Mesenchymal stem cell (in vitro differentiated cells and primary cell): ENCODE results near the gene AKR1C2.
"Not testable (repeated sequence)": the region's sequence is repeated elsewhere in the genome, so short reads cannot be mapped to it uniquely, and the experiment has no call there.

Experiments used
- DNase-seq: peaks from one replicate; pipeline ENCODE4 v3.0.0-alpha.2; 2013
- H2AFZ ChIP-seq: one replicate; pipeline ENCODE4 v1.6.1; 2013; ENCODE audit warnings: low read depth, mild to moderate bottlenecking, control low read depth, inconsistent platforms, low read length, moderate library complexity
- H2AK5ac ChIP-seq: 2 replicates; pipeline ENCODE4 v1.6.1; 2013; ENCODE audit warnings: low read length, moderate library complexity, mild to moderate bottlenecking, inconsistent platforms; ENCODE audit not compliant: severe bottlenecking
- H2BK120ac ChIP-seq: one replicate; pipeline ENCODE4 v1.6.1; 2013; ENCODE audit warnings: low read depth, mild to moderate bottlenecking, inconsistent platforms, low read length, moderate library complexity
- H2BK12ac ChIP-seq, 2 experiments: one replicate each; pipeline ENCODE4 v1.6.1; 2013; ENCODE audit warnings: inconsistent platforms in 2 of 2, low read length in 2 of 2, mild to moderate bottlenecking in 2 of 2, moderate library complexity in 2 of 2, control low read depth in 1 of 2
- H2BK15ac ChIP-seq: one replicate; pipeline ENCODE4 v1.6.1; 2013; ENCODE audit warnings: mild to moderate bottlenecking, low read depth, inconsistent platforms; ENCODE audit not compliant: poor library complexity, severe bottlenecking
- H2BK5ac ChIP-seq: 2 replicates; pipeline ENCODE4 v1.6.1; 2013; ENCODE audit warnings: low read depth, mild to moderate bottlenecking, low read length, control low read depth, inconsistent platforms; ENCODE audit not compliant: poor library complexity, severe bottlenecking
- H3K14ac ChIP-seq, 2 experiments: one replicate each; pipeline ENCODE4 v1.6.1; 2013; ENCODE audit warnings: inconsistent platforms in 2 of 2, low read length in 2 of 2, control low read depth in 1 of 2, mild to moderate bottlenecking in 1 of 2, moderate library complexity in 1 of 2
- H3K18ac ChIP-seq, 2 experiments: one replicate each; pipeline ENCODE4 v1.6.1; 2013; ENCODE audit warnings: inconsistent platforms in 2 of 2, low read length in 2 of 2, control low read depth in 1 of 2, low read depth in 1 of 2, mild to moderate bottlenecking in 1 of 2
- H3K23ac ChIP-seq, 2 experiments: one replicate each; pipeline ENCODE4 v1.6.1; 2013; ENCODE audit warnings: inconsistent platforms in 2 of 2, low read length in 2 of 2, mild to moderate bottlenecking in 2 of 2, moderate library complexity in 2 of 2, control low read depth in 1 of 2
- H3K27ac ChIP-seq: 2 replicates; pipeline ENCODE4 v1.5.1; 2013; ENCODE audit warnings: mild to moderate bottlenecking, moderate library complexity, low read length, control low read depth, inconsistent platforms; ENCODE audit not compliant: poor library complexity, severe bottlenecking
- H3K27me3 ChIP-seq, 2 experiments: 2 replicates each; pipeline versions ENCODE4 v1.6.1 to v1.7.0; 2013; ENCODE audit warnings: low read length in 2 of 2, mild to moderate bottlenecking in 2 of 2, moderate library complexity in 2 of 2, control low read depth in 1 of 2, inconsistent platforms in 1 of 2; ENCODE audit not compliant: control insufficient read depth in 1 of 2, insufficient read depth in 1 of 2
- H3K36me3 ChIP-seq, 2 experiments: 2 replicates each; pipeline versions ENCODE4 v1.6.1 to v1.7.0; 2013; ENCODE audit warnings: low read length in 2 of 2, control low read depth in 1 of 2, inconsistent platforms in 1 of 2, low read depth in 1 of 2, mild to moderate bottlenecking in 1 of 2; ENCODE audit not compliant: insufficient read depth in 2 of 2, control insufficient read depth in 1 of 2
- H3K4ac ChIP-seq, 2 experiments: one replicate each; pipeline ENCODE4 v1.6.1; 2013; ENCODE audit warnings: inconsistent platforms in 2 of 2, low read length in 2 of 2, mild to moderate bottlenecking in 2 of 2, moderate library complexity in 2 of 2, control low read depth in 1 of 2, low read depth in 1 of 2
- H3K4me1 ChIP-seq: 2 replicates; pipeline ENCODE4 v1.6.1; 2013; ENCODE audit warnings: low read depth, low read length, control low read depth; ENCODE audit not compliant: control insufficient read depth, insufficient read depth
- H3K4me2 ChIP-seq: 2 replicates; pipeline ENCODE4 v1.6.1; 2013; ENCODE audit warnings: low read length, mild to moderate bottlenecking, inconsistent platforms; ENCODE audit not compliant: poor library complexity, severe bottlenecking
- H3K4me3 ChIP-seq, 2 experiments: 2 replicates each; pipeline versions ENCODE4 v1.5.1 to v1.7.0; 2013; ENCODE audit warnings: low read length in 2 of 2, mild to moderate bottlenecking in 2 of 2, control low read depth in 1 of 2, low read depth in 1 of 2; ENCODE audit not compliant: insufficient read depth in 1 of 2
- H3K79me1 ChIP-seq: replicated peaks from 2 replicates; pipeline ENCODE4 v1.6.1; 2013; ENCODE audit warnings: mild to moderate bottlenecking, control low read depth, low read length, inconsistent platforms; ENCODE audit not compliant: poor library complexity, severe bottlenecking
- H3K9ac ChIP-seq: 2 replicates; pipeline ENCODE4 v1.7.0; 2013; ENCODE audit warnings: mild to moderate bottlenecking, low read length, moderate library complexity
- H3K9me3 ChIP-seq: 2 replicates; pipeline ENCODE4 v1.7.0; 2013; ENCODE audit warnings: mild to moderate bottlenecking, low read length; ENCODE audit not compliant: control insufficient read depth
- H4K8ac ChIP-seq: one replicate; pipeline ENCODE4 v1.6.1; 2013; ENCODE audit warnings: inconsistent platforms, mild to moderate bottlenecking, low read length, moderate library complexity
- H4K91ac ChIP-seq: one replicate; pipeline ENCODE4 v1.6.1; 2013; ENCODE audit warnings: mild to moderate bottlenecking, low read length, inconsistent platforms
- WGBS: methylation state at CpG from one replicate; pipeline ENCODE4 v1.1.7; 2013; ENCODE audit warnings: mixed read lengths; 5-methylcytosine and 5-hydroxymethylcytosine counted together

Gene AKR1C2

DNA sequence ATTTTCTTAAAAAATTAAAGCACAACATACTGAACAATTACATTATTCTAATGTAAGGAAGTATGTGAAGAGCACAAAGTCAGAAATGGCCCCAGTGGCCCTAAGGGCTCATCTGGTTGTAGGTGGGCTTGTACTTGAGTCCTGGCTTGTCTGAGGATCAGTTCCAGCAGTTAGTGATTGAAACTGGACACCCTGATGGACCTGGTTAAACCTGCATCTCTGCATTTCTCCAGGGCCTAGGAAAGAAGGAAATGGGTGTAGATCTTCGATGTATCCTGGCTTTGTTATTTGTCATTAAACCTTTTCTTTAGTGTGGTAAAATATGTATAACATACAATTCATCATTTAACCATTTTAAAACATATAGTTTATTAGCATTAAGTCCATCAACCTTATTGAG lies 9.7 kb upstream of the AKR1C2 start:
- H3K27me3 ChIP-seq, result no peaks in the 10 kb centered on the region
- no peak overlapping the region for H2AFZ ChIP-seq
- no peaks in the 10 kb centered on the region for H3K4me1 ChIP-seq
- no peak overlapping the region for H3K27ac ChIP-seq
- WGBS, result no CpG with 5 or more reads among the region's 1 CpG
- DNase-seq, result no peak
- no peak overlapping the region for H2BK120ac ChIP-seq
- H4K91ac ChIP-seq, result no peak overlapping the region
- H2BK5ac ChIP-seq, result no peak overlapping the region
- no peak overlapping the region for H2BK15ac ChIP-seq
- H3K23ac ChIP-seq, result no peak overlapping the region
- H3K9me3 ChIP-seq, result no peaks in the 10 kb centered on the region
- no peak overlapping the region for H3K4ac ChIP-seq
- no peak overlapping the region for H2BK12ac ChIP-seq
- no peak overlapping the region for H2AK5ac ChIP-seq
- no peak overlapping the region for H3K9ac ChIP-seq
- no peak overlapping the region for H3K14ac ChIP-seq
- no peak overlapping the region for H3K4me2 ChIP-seq
- no peaks in the 10 kb centered on the region for H3K36me3 ChIP-seq
- H3K79me1 ChIP-seq, result no peaks in the 10 kb centered on the region
- H3K4me3 ChIP-seq, result no peak overlapping the region
- no peak overlapping the region for H4K8ac ChIP-seq
- H3K18ac ChIP-seq, result no peak overlapping the region

DNA sequence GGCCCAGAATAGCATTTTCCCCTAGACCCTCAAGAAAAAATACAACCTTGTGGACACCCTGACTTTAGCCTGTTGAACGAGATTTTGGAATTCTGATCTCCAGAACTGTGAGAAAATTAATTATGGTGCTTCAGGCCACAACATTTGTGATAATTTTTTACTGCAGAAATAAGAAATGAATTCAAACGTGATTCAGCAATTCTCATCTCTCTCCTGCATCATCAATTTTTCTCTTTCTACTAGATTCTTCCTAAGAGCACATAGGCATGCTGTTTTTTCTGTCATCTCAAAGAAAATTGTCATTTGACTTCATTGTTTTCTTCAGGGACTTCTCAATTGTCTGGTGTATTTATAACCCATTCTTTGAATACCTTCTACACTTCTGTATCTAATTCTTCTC lies 8.9 kb upstream of the AKR1C2 start:
- H3K27me3 ChIP-seq, result no peaks in the 10 kb centered on the region
- no peak overlapping the region for H2BK5ac ChIP-seq
- H3K23ac ChIP-seq, result no peak overlapping the region
- no peak overlapping the region for H4K8ac ChIP-seq
- no peak overlapping the region for H2AFZ ChIP-seq
- no peak overlapping the region for H3K14ac ChIP-seq
- no peak overlapping the region for H2BK12ac ChIP-seq
- H3K9me3 ChIP-seq, result no peaks in the 10 kb centered on the region
- H2AK5ac ChIP-seq, result no peak overlapping the region
- no peaks in the 10 kb centered on the region for H3K4me1 ChIP-seq
- H3K18ac ChIP-seq, result no peak overlapping the region
- H4K91ac ChIP-seq, result no peak overlapping the region
- H3K4me3 ChIP-seq, result no peak overlapping the region
- H2BK15ac ChIP-seq, result no peak overlapping the region
- no peak overlapping the region for H3K4ac ChIP-seq
- no peak for DNase-seq
- no peak overlapping the region for H3K4me2 ChIP-seq
- no peaks in the 10 kb centered on the region for H3K36me3 ChIP-seq
- WGBS, result 67% methylated on average over 1 of the region's 2 CpGs
- no peaks in the 10 kb centered on the region for H3K79me1 ChIP-seq
- no peak overlapping the region for H3K9ac ChIP-seq
- no peak overlapping the region for H3K27ac ChIP-seq
- no peak overlapping the region for H2BK120ac ChIP-seq

DNA sequence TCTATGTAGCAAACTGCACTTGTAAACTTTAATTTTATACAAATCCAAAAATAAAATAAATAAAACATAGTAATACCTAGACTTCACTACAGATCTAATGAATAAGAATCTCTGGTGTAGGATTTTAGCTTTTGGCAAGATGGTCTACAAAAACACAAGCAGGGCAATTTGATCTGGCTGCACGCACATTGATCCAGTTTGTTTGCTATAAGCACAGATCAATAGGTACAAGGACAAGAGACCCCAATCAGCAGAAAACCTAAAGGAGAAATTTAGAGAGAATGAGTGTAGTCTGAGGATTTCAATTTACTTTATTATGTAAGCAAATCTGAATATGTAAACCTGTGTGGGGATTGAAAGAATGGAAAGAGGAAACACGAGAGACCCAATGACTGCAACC lies 7.7 kb upstream of the AKR1C2 start:
- H4K91ac ChIP-seq, H3K9me3 ChIP-seq, H3K27ac ChIP-seq, DNase-seq, H3K14ac ChIP-seq, H3K4me2 ChIP-seq, H2AFZ ChIP-seq, H2BK12ac ChIP-seq, H3K36me3 ChIP-seq, H3K4me3 ChIP-seq, H2AK5ac ChIP-seq, H3K9ac ChIP-seq, H3K4ac ChIP-seq, H3K79me1 ChIP-seq, H3K23ac ChIP-seq, H2BK5ac ChIP-seq, H4K8ac ChIP-seq, H3K18ac ChIP-seq, H2BK120ac ChIP-seq, H2BK15ac ChIP-seq, H3K4me1 ChIP-seq, H3K27me3 ChIP-seq: not testable (repeated sequence)
- WGBS, result 81% methylated on average over 1 of the region's 2 CpGs

DNA sequence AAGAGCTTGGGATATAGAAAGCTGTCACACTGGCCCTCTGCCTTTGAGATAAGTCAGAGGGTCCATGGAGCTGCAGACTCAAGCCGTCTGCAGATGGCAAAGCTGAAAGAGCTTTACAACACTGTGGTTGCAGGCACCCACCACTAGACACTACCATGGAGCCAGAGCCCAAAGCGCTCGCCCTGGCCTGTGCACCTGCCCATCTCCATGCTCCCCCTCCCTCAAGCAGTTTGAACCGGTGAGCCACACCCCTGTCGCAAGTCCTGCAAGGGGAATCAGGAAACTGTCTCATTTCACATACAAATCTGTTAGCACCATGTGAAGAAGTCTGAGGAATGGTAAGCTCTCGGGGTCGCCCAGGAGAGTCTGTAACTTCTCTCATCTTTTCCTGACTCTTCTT lies 6.4 kb upstream of the AKR1C2 start:
- H3K4ac ChIP-seq, H2BK12ac ChIP-seq, H3K27ac ChIP-seq, H4K8ac ChIP-seq, H2BK15ac ChIP-seq, H2AFZ ChIP-seq, H3K79me1 ChIP-seq, H2BK120ac ChIP-seq, H2BK5ac ChIP-seq, H2AK5ac ChIP-seq, H3K9me3 ChIP-seq, DNase-seq, H3K4me3 ChIP-seq, H3K36me3 ChIP-seq, H3K4me1 ChIP-seq, H3K4me2 ChIP-seq, H3K18ac ChIP-seq, H3K14ac ChIP-seq, H4K91ac ChIP-seq, H3K9ac ChIP-seq, H3K23ac ChIP-seq, H3K27me3 ChIP-seq: not testable (repeated sequence)
- 57% methylated on average over 4 of the region's 7 CpGs for WGBS
